SU-DHL-6 (cell line): ENCODE measurements around the gene CLPX.

Source experiments
- CTCF ChIP-seq: fragments of 200-600 bp; sonication (generic); IDR thresholded peaks from one replicate; pipeline ENCODE4 v1.5.1; 2017; ENCODE audit warnings: antibody characterized with exemption, mild to moderate bottlenecking, low read length, moderate library complexity; ENCODE audit not compliant: insufficient read depth, poor library complexity, severe bottlenecking
- EZH2phosphoT487 ChIP-seq: fragments of 200-600 bp; sonication (generic), shearing (Covaris generic); conservative IDR thresholded peaks from 2 replicates; pipeline ENCODE4 v1.6.1; 2018; ENCODE audit warnings: mild to moderate bottlenecking, antibody characterized with exemption, low read length, moderate library complexity, mixed read lengths

- TF ChIP-seq CTCF (no peak), EZH2phosphoT487 (no peak)
Observed at GRCh38 chr15:65204931-65205660, 20.0 kb upstream of the CLPX start.
